ENCODE results near the gene LBX1.
A peak's percentile ranks its signal among the peaks of the same experiment; 100 is the strongest.

LBX1 gene

GRCh38 chr10:101224910-101225823 lies 4.1 kb downstream of the LBX1 start:
- no peak for DNase-seq

GRCh38 chr10:101224060-101224909 lies 5.0 kb downstream of the LBX1 start:
- no peak for DNase-seq

GRCh38 chr10:101223274-101224059 lies 5.8 kb downstream of the LBX1 start:
- DNase-seq = no peak

- no peak for DNase-seq
These were observed 6.5 kb downstream of the LBX1 start for GRCh38 chr10:101222683-101223273.

GRCh38 chr10:101221963-101222531 lies 7.2 kb downstream of the LBX1 start:
- no peak for DNase-seq

GRCh38 chr10:101221549-101221948 lies 7.7 kb downstream of the LBX1 start:
- no peak for DNase-seq

- no peak for DNase-seq
These were observed 9.3 kb downstream of the LBX1 start for GRCh38 chr10:101219946-101220451.

GRCh38 chr10:101219139-101219945 lies 9.9 kb downstream of the LBX1 start:
- no peak for DNase-seq

- DNase-seq = no peak
These were observed 10.7 kb downstream of the LBX1 start for GRCh38 chr10:101218351-101219138.

- no peak for DNase-seq
These were observed 11.6 kb downstream of the LBX1 start for GRCh38 chr10:101217450-101218281.

- no peak for DNase-seq
These were observed 12.2 kb downstream of the LBX1 start for GRCh38 chr10:101217044-101217425.

GRCh38 chr10:101216207-101217043 lies 12.8 kb downstream of the LBX1 start:
- no peak for DNase-seq

- no peak for DNase-seq
These were observed 13.7 kb downstream of the LBX1 start for GRCh38 chr10:101215397-101216206.

GRCh38 chr10:101214446-101215396 lies 14.5 kb downstream of the LBX1 start:
- DNase-seq = peak; percentile 78 to 82

- DNase-seq = no peak
These were observed 20.7 kb downstream of the LBX1 start for GRCh38 chr10:101208543-101208942.

- DNase-seq = no peak
These were observed 22.2 kb downstream of the LBX1 start for GRCh38 chr10:101207026-101207425.
